ENCODE measurements around the gene IL36G. TPM values are rescaled to one million over a fixed set of nuclear protein-coding genes. Genes with fewer than 3 reads are reported as not detected.

The IL36G gene
- total RNA-seq, result not detected

GRCh38 chr2:112977559-112978056, at the start of gene IL36G:
TSS of gene IL36G (plus strand) at chr2:112978006. CDS start at chr2:112978639, 633 bp downstream.

GRCh38 chr2:113005030-113005509, 27.3 kb downstream of the IL36G start, which contains the start of gene IL36A:
TSS of gene IL36A (plus strand) at chr2:113005459. CDS start at chr2:113005872, 413 bp downstream.

Other genes with a start within 250 kb of the IL36G start
- 10 to 100 TPM; 45.4 to 45.9 TPM for gene CKAP2L, start 213.4 kb upstream of the IL36G start, total RNA-seq
- gene IL1A, start 193.5 kb upstream of the IL36G start, total RNA-seq, result under 1 TPM; 0.22 to 0.33 TPM
- not detected for gene IL1B, start 141.2 kb upstream of the IL36G start, total RNA-seq
- under 1 TPM in 1 of 2 experiments, not detected in 1; 0.50 TPM for gene IL37, start 66.8 kb upstream of the IL36G start, total RNA-seq
- gene IL36A, start 27.5 kb downstream of the IL36G start, total RNA-seq, result not detected
- gene IL36B, start 74.9 kb downstream of the IL36G start, total RNA-seq, result not detected
- gene IL36RN, start 81.2 kb downstream of the IL36G start, total RNA-seq, result not detected
- gene IL1F10, start 90.0 kb downstream of the IL36G start, total RNA-seq, result not detected
- under 1 TPM in 1 of 2 experiments, not detected in 1; 0.25 TPM for gene IL1RN, start 149.6 kb downstream of the IL36G start, total RNA-seq
- 100 to 1,000 TPM; 287 to 290 TPM for gene PSD4, start 196.0 kb downstream of the IL36G start, total RNA-seq